OCI-LY7 (cell line): Measurements from ENCODE around the gene DDC. TPM values are rescaled to one million over a fixed set of nuclear protein-coding genes. Genes with fewer than 3 reads are reported as not detected.

ENCODE experiments used
- BruUV-seq: library from RNA; stranded (reverse); fragments of 400-500 nt; replicated peaks from 2 replicates; lab custom pipeline; 2021; lab: Mats Ljungman, UMichigan
- CTCF ChIA-PET: fragments of 300-600 bp; sonication (Branson Sonifier 250); formaldehyde crosslinking; loops from one replicate; lab custom pipeline; 2022; ENCODE audit warnings: antibody characterized with exemption; ENCODE audit not compliant: unreplicated experiment; lab: Charles Lee
- POLR2A ChIA-PET: fragments of 300-600 bp; sonication (Branson Sonifier 250); formaldehyde crosslinking; loops from one replicate; lab custom pipeline; 2022; ENCODE audit warnings: antibody characterized with exemption; lab: Charles Lee
- DNase-seq: peaks from one replicate; pipeline ENCODE4 v3.0.0-alpha.2; 2015; ENCODE audit warnings: low spot score
- H2AFZ ChIP-seq: fragments of 200-600 bp; sonication (generic), shearing (Covaris generic); 2 replicates; pipeline ENCODE4 v1.6.1; 2014; ENCODE audit warnings: mild to moderate bottlenecking, antibody characterized with exemption, low read length, moderate library complexity
- H3K27ac ChIP-seq: fragments of 200-600 bp; sonication (generic); 2 replicates; pipeline ENCODE4 v1.5.1; 2014; ENCODE audit warnings: mixed run types, low read depth, mild to moderate bottlenecking, moderate library complexity, low read length, inconsistent platforms; ENCODE audit not compliant: poor library complexity, severe bottlenecking
- H3K36me3 ChIP-seq: fragments of 200-600 bp; sonication (generic); 2 replicates; pipeline ENCODE4 v1.6.1; 2014; ENCODE audit warnings: mild to moderate bottlenecking, antibody characterized with exemption, low read length, moderate library complexity, mixed read lengths; ENCODE audit not compliant: insufficient read depth
- H3K4me1 ChIP-seq: fragments of 200-600 bp; sonication (generic); 2 replicates; pipeline ENCODE4 v1.5.1; 2014; ENCODE audit warnings: mild to moderate bottlenecking, low read length; ENCODE audit not compliant: insufficient read depth, poor library complexity, severe bottlenecking
- H3K4me2 ChIP-seq: fragments of 200-600 bp; sonication (generic); 2 replicates; pipeline ENCODE4 v1.6.1; 2014; ENCODE audit warnings: mild to moderate bottlenecking, low read length
- H3K4me3 ChIP-seq: fragments of 200-600 bp; sonication (generic); 2 replicates; pipeline ENCODE4 v1.5.1; 2014; ENCODE audit warnings: mild to moderate bottlenecking, low read depth, low read length; ENCODE audit not compliant: poor library complexity, severe bottlenecking
- H3K79me2 ChIP-seq: fragments of 200-600 bp; sonication (generic); 2 replicates; pipeline ENCODE4 v1.6.1; 2016; ENCODE audit warnings: low read depth, mild to moderate bottlenecking, low read length, moderate library complexity, mixed read lengths; ENCODE audit not compliant: insufficient read depth
- H3K9me2 ChIP-seq: fragments of 200-600 bp; sonication (generic); 2 replicates; pipeline ENCODE4 v1.6.1; 2016; ENCODE audit warnings: mild to moderate bottlenecking, low read length, mixed read lengths; ENCODE audit not compliant: insufficient read depth
- H3K9me3 ChIP-seq: fragments of 200-600 bp; sonication (generic); 2 replicates; pipeline ENCODE4 v1.6.1; 2014; ENCODE audit warnings: mild to moderate bottlenecking, mixed run types, low read length, mixed read lengths
- H4K20me1 ChIP-seq: fragments of 200-600 bp; sonication (generic); 2 replicates; pipeline ENCODE4 v1.6.1; 2014; ENCODE audit warnings: mild to moderate bottlenecking, antibody characterized with exemption, low read length, moderate library complexity, mixed read lengths; ENCODE audit not compliant: insufficient read depth
- CTCF ChIP-seq: fragments of 200-600 bp; sonication (generic); conservative IDR thresholded peaks from 2 replicates; pipeline ENCODE4 v1.5.1; 2014; ENCODE audit warnings: mild to moderate bottlenecking, antibody characterized with exemption, low read length, moderate library complexity, mixed read lengths
- EZH2phosphoT487 ChIP-seq: fragments of 200-600 bp; sonication (generic); IDR thresholded peaks from 2 replicates; pipeline ENCODE4 v1.6.1; 2018; ENCODE audit warnings: low read depth, borderline replicate concordance, mild to moderate bottlenecking, mixed run types, antibody characterized with exemption, low read length, moderate library complexity, mixed read lengths
- intact Hi-C: fragments of 100-400 bp; cut with micrococcal nuclease; formaldehyde crosslinking; loops from one replicate; pipeline ENCODE4 v1.10.0; 2022; ENCODE audit not compliant: unreplicated experiment
- total RNA-seq, 2 experiments: library from RNA; depleted of rRNA in 1 of 2; stranded (reverse); fragments of >200 nt in 1 of 2; shearing (Covaris generic) in 1 of 2; gene quantifications; 2 replicates each; pipeline ENCODE4 v1.2.3, GENCODE V29; 2014 to 2022

Gene DDC
- total RNA-seq, 2 experiments from 2014 or later, result not detected

DNA sequence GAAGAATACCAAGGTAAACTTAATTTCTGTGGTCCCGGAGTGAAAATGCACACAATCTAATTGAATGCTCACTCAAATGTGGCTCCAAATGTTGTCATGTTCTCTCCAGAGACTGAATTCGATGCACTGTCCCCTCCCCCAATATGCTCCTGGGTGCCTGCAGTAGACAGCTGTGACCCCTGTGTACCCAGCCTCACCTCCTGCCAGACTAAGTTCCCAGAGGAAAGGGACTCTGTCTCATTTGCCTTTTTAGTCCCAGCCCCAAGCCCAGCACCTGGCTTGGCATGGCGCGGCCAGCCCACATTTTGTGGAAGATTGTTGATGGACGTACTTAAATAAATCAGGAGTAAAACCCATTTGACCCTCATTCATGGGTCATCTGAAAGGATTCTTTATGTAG lies 93.2 kb downstream of the DDC start:
- Histone ChIP-seq H3K9me2 (no peaks in the 10 kb centered on the region), H3K27ac (no peak overlapping the region), H4K20me1 (no peaks in the 10 kb centered on the region), H2AFZ (no peak overlapping the region), H3K4me3 (no peak overlapping the region), H3K4me1 (no peaks in the 10 kb centered on the region), H3K36me3 (no peaks in the 10 kb centered on the region), H3K9me3 (no peaks in the 10 kb centered on the region), H3K79me2 (no peaks in the 10 kb centered on the region), H3K4me2 (no peak overlapping the region)
- no TSS peak for BruUV-seq
- ChIA-PET POLR2A (no interaction called here), CTCF (interaction anchor here (0.5 kb wide), 1 partner anchor 80 kb away, joined by 3 read pairs; no protein-coding TSS in a partner anchor)
- DNase-seq, result no peak
- no peak for TF ChIP-seq CTCF
- TF ChIP-seq EZH2phosphoT487, result no peak
- intact Hi-C loops, result no loop called here

GRCh38 chr7:50470250-50471163 lies 94.7 kb downstream of the DDC start:
- H3K4me2 ChIP-seq, result no peak overlapping the region
- no peak overlapping the region for H3K4me3 ChIP-seq
- intact Hi-C loops, result no loop called here
- BruUV-seq, result no TSS peak
- H2AFZ ChIP-seq, result no peak overlapping the region
- ChIA-PET CTCF (no interaction called here), POLR2A (interaction anchor here (0.6 to 0.7 kb wide), 3 partner anchors 251 to 629 kb away, joined by 3 read pairs; no protein-coding TSS in a partner anchor)
- no peaks in the 10 kb centered on the region for H3K9me2 ChIP-seq
- H3K9me3 ChIP-seq, result no peaks in the 10 kb centered on the region
- no peaks in the 10 kb centered on the region for H4K20me1 ChIP-seq
- no peaks in the 10 kb centered on the region for H3K79me2 ChIP-seq
- no peaks in the 10 kb centered on the region for H3K36me3 ChIP-seq
- DNase-seq, result no peak
- no peak overlapping the region for H3K27ac ChIP-seq
- H3K4me1 ChIP-seq, result no peaks in the 10 kb centered on the region
- no peak for TF ChIP-seq CTCF
- TF ChIP-seq EZH2phosphoT487, result no peak

GRCh38 chr7:50469181-50469580 lies 96.0 kb downstream of the DDC start:
- no peak for TF ChIP-seq CTCF
- TF ChIP-seq EZH2phosphoT487, result no peak
- intact Hi-C loops, result loop anchor here (2.0 kb wide), 2 partner anchors 164 to 210 kb away; no protein-coding TSS in a partner anchor
- no peak overlapping the region for H3K27ac ChIP-seq
- no peaks in the 10 kb centered on the region for H3K79me2 ChIP-seq
- no peaks in the 10 kb centered on the region for H3K9me2 ChIP-seq
- ChIA-PET POLR2A (interaction anchor here (0.7 to 1.6 kb wide), 2 partner anchors 22 to 320 kb away, joined by 3 read pairs; no protein-coding TSS in a partner anchor), CTCF (no interaction called here)
- no peaks in the 10 kb centered on the region for H3K9me3 ChIP-seq
- H4K20me1 ChIP-seq, result no peaks in the 10 kb centered on the region
- H3K36me3 ChIP-seq, result no peaks in the 10 kb centered on the region
- H3K4me2 ChIP-seq, result no peak overlapping the region
- no peak overlapping the region for H2AFZ ChIP-seq
- H3K4me1 ChIP-seq, result no peaks in the 10 kb centered on the region
- H3K4me3 ChIP-seq, result no peak overlapping the region
- BruUV-seq, result no TSS peak
- DNase-seq, result no peak
